Kidney tubule cell (primary cell): ENCODE measurements around the gene PTPRC.
A peak's percentile ranks its signal among the peaks of the same experiment; 100 is the strongest.

Experiments used
- DNase-seq: peaks from one replicate; pipeline ENCODE4 v3.0.0-alpha.2; 2018; ENCODE audit warnings: low spot score

PTPRC gene

GRCh38 chr1:198761859-198762616 lies 123.2 kb downstream of the PTPRC start:
- no peak for DNase-seq

- DNase-seq, result peak; percentile 4
These were observed 124.5 kb downstream of the PTPRC start for GRCh38 chr1:198763298-198763714.

GRCh38 chr1:198764748-198765147 lies 125.9 kb downstream of the PTPRC start:
- no peak for DNase-seq

GRCh38 chr1:198765416-198765815 lies 126.6 kb downstream of the PTPRC start:
- no peak for DNase-seq

- peak; percentile 34 for DNase-seq
These were observed 132.8 kb downstream of the PTPRC start for GRCh38 chr1:198771563-198772153.

GRCh38 chr1:198772626-198773025 lies 133.8 kb downstream of the PTPRC start:
- DNase-seq, result no peak

GRCh38 chr1:198773030-198773429 lies 134.2 kb downstream of the PTPRC start:
- DNase-seq, result no peak

- DNase-seq, result no peak
These were observed 134.7 kb downstream of the PTPRC start for GRCh38 chr1:198773523-198773922.

- DNase-seq, result no peak
These were observed 135.6 kb downstream of the PTPRC start for GRCh38 chr1:198774421-198774820.

- no peak for DNase-seq
These were observed 136.8 kb downstream of the PTPRC start for GRCh38 chr1:198775606-198776005.

GRCh38 chr1:198776602-198777029 lies 137.8 kb downstream of the PTPRC start:
- DNase-seq, result peak; percentile 93

GRCh38 chr1:198778049-198778448 lies 139.2 kb downstream of the PTPRC start:
- no peak for DNase-seq

GRCh38 chr1:198780376-198780775 lies 141.5 kb downstream of the PTPRC start:
- DNase-seq, result peak; percentile 8

GRCh38 chr1:198788561-198789064 lies 149.8 kb downstream of the PTPRC start:
- no peak for DNase-seq

- DNase-seq, result no peak
These were observed 154.9 kb downstream of the PTPRC start for GRCh38 chr1:198793714-198794113.

GRCh38 chr1:198794498-198794897 lies 155.7 kb downstream of the PTPRC start:
- peak; percentile 26 for DNase-seq

- DNase-seq, result no peak
These were observed 158.8 kb downstream of the PTPRC start for GRCh38 chr1:198797656-198798055.

- DNase-seq, result no peak
These were observed 160.1 kb downstream of the PTPRC start for GRCh38 chr1:198798923-198799386.

GRCh38 chr1:198805498-198806151 lies 166.8 kb downstream of the PTPRC start:
- no peak for DNase-seq

GRCh38 chr1:198806861-198807260 lies 168.0 kb downstream of the PTPRC start:
- DNase-seq, result no peak
